ENCODE results near the gene SH2D3A.
A peak's percentile ranks its signal among the peaks of the same experiment; 100 is the strongest.

Gene SH2D3A

DNA sequence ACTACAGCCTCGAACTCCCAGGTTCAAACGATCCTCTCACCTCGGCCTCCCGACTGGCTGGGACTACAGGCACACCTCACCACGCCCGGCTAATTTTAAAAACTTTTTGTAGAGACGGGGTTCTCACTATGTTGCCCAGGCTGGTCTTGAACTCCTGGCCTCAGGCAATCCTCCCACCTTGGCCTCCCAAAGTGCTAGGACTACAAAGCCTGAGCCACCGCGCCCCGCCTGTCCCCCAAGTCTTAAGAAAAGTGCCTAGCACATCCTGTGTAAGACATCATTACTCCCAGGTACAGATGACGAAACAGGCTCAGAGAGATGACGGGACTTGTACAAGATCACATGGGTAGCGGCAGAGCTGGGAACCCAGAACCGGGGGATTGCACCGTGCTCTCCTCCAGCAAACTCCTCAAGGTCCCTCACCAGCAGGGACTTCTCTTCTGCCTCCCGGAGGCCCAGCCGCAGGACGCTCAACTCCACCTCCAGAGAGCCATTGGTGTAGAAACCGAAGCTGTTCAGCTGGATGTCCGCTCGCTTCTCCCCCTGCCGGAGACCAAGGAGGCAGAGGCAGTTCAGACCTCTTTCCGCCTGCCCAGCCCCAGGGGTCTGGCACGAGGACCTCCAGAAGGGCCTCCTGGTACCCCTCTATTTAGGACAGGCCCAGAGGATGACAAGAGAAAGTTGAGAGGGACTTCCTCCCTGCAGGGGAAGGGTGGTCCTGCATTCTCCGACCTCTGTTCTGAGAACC is 30.9 kb downstream of the SH2D3A start:
- peak; percentile 78 for DNase-seq

DNA sequence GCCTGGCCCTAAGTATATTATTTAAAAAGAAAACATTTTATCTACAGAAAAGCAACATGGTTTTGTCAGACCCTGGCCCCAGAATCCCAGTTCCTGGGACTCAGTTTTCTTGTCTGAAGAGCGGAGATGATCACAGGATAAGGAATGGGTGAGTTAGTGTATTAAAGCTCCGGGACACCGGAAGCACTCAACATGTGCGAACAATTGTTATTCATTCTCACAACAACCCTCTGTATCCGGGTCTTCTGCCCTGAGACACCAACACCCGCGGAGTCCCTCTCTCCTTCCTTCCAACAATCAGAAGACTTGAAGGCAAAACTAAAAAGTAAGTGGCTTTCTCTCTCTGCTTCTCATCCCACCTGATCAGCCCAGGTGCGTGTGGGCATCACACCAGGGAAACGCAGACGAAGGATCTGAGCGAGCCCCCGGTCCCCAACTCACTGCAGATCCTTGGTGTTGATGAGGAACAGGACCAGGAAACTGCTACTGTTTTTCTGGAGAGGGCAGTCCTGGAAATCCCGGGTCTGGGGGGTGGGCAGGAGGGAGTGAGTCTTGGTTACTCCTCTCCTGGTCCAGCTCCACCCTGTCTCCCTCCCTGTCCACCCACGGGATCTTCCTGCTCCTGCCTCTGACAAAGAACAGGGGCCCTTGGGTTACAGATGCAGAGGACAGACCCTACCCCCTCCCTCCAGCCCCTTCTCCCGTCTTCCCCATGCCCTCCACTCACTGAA is 31.9 kb downstream of the SH2D3A start:
- no peak for DNase-seq

- no peak for DNase-seq
Observed at GRCh38 chr19:6734096-6734696, 33.0 kb downstream of the SH2D3A start.

DNA sequence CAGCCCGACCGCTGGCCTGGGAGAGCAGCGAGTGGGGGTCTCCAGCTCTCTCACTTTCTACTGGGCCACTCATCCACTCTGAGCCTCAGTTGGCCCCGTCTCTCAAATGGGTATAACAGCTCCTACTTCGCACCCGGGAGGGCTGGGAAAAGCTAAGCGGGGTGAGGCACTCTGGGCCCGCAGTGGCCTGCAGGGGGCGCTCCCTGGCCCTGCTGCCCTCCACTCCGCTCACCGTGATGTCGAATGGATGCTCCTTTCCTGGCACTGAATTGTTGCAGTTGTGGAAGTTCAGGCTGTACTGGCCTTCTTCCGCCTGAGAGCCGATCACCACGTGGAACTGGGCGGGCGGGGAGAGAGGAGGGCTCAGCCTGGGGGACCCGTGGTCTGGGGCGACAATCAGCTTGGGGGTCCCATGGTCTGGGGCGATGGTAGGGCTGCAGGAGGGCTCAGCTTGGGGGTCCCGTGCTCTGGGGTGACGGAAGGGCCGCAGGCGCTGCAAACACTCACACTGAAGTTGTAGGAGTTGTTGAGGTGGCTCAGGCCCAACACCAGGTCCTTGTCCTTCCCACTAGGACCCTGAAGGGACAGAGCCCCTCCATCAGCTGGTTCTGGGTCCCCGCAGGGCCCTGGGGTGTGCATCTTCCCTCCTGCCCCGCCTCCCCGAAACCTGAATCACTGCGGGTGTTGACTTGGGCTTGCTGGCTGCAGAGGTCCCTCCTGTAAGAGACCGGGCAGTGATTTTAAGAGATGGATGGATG is 33.7 kb downstream of the SH2D3A start:
- DNase-seq, result no peak

- DNase-seq, result no peak
Observed at GRCh38 chr19:6732803-6733337, 34.4 kb downstream of the SH2D3A start.

DNA sequence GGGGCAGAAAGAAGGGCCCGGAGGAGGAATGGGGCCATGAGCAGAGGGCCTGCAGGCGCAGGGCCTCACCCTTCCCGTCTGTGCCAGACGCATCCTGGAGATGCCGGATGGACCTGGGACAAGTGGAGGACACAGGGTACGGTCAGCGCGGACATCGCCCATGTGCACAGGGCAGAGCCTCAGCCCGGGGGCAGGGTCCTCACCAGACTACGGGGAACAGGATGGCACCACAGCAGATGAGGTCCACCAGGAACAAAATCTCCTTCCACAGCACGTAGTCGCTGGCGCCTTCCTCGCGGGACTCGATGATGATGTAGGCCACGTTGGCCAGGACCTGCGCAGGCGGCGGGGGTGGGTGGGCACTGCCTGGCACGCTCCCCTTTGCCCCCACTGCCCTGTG is 35.4 kb downstream of the SH2D3A start:
- DNase-seq, result no peak

GRCh38 chr19:6730941-6731670 is 36.1 kb downstream of the SH2D3A start:
- no peak for DNase-seq

- DNase-seq, result no peak
Observed at GRCh38 chr19:6730153-6730804, 37.0 kb downstream of the SH2D3A start.

GRCh38 chr19:6729573-6730152 is 37.6 kb downstream of the SH2D3A start:
- DNase-seq, result no peak

DNA sequence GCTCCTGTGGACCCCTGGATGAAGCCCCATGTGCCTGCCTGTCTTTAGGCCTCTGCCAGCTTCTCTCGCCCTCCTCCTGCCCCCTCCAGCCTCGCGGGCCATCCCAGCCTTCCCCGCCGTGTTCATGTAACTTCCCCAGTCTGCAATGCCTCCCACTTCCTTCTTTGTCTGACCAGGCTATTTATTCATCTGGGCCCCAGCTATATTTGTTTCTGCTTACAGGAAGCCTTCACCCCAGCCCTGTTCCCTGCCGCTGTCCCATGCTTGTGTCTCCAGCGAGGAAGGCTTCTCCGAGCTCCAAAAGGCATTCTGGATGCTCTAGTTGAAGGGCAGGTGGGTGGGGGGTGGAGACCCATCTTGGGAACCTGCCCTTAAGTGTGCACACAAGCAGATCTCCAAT is 38.9 kb downstream of the SH2D3A start:
- DNase-seq, result peak; percentile 67

- no peak for DNase-seq
Observed at GRCh38 chr19:6725513-6726231, 41.6 kb downstream of the SH2D3A start.

GRCh38 chr19:6724631-6725492 is 42.4 kb downstream of the SH2D3A start:
- DNase-seq, result no peak

DNA sequence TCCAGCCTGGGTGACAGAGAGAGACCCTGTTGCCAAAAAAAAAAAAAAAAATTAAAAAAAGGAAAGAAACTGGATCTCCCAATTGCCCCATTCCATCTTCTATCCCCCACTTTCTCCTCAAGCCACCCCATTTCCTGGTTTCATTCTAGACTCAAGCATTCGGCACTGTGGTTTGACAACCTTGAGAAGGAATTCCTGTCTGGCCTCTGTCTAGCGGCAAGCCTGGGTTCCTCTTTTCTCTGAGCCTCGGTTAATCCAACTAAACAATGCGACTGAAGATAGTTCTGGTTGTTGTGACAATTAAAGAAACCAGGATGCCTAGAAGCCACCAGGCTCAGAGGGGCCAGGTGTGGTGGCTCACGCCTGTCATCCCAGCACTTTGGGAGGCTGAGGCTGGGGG is 43.5 kb downstream of the SH2D3A start:
- DNase-seq, result peak; percentile 36

- no peak for DNase-seq
Observed at GRCh38 chr19:6723108-6723618, 44.1 kb downstream of the SH2D3A start.

- no peak for DNase-seq
Observed at GRCh38 chr19:6721773-6722172, 45.5 kb downstream of the SH2D3A start.

- no peak for DNase-seq
Observed at GRCh38 chr19:6721138-6721474, 46.1 kb downstream of the SH2D3A start.

- DNase-seq, result peak; percentile 11
Observed at GRCh38 chr19:6720369-6721137, 46.7 kb downstream of the SH2D3A start, which contains the start of gene C3. TSS of gene C3 (minus strand) at chr19:6720650. CDS start at chr19:6720589, 61 bp downstream.

DNA sequence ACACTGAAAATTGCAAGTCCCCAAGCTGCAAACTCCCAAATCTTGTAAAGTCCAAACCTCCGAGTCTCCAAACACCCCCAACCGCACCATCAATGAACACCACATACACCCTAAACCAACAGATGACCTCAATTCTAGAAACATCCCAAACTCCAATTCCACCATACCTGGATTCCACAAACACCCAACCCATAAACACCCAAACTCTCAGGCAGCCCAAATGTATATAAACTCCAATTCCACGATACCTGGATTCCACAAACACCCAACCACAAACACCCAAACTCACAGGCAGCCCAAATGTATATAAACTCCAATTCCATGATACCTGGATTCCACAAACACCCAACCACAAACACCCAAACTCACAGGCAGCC is 47.3 kb downstream of the SH2D3A start:
- DNase-seq, result no peak

- no peak for DNase-seq
Observed at GRCh38 chr19:6719540-6719861, 47.7 kb downstream of the SH2D3A start.

All from GF-D8 (cell line).